ENCODE measurements around the gene TBATA. TPM values are rescaled to one million over a fixed set of nuclear protein-coding genes. Genes with fewer than 3 reads are reported as not detected.

TBATA gene
- total and polyA plus RNA-seq, 7 donors = not detected

DNA sequence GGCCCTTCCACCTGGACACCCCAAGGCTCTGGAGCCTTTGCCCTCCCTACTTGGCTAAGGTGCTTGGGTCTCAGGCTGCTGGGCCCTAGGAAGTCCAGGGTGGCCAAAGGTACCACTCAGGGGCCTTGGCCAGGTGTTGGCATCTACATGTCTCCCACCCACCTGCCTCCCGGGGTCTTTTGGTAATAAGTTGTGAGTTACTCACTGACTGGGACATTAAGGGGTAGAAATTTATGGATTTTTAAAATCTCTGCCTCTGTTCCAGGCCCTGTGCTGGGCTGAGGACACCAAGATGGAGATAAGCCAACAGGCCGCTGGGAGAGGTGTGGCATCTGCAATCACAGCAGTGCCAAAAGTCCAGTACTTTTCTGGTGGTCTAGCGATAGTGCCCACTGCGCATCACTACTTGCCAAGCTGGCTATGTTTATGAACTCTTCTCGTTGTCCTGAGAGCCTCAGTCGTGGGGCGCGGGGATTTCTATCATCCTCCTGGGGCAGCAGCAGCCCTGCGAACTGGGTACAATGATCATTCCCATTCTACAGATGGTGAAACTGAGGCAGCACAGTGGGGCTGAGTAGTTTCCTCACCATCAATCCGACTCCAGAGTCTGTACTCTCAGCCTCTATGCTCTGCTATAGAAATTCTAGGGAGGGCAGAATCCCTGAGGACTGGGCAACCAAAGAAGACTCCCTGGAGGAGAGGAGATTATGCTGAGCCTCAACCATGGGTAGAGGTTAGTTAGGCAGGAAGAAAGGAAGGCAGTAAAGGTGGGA lies 36.2 kb downstream of the TBATA start:
- intact Hi-C loops (cut with DNase I) = no loop called here
- peaks cover 0 to 3% (median 0%) of the 10 kb centered on the region in 3 donors for H3K27me3 ChIP-seq
- H3K27ac ChIP-seq = no peak overlapping the region
- DNase-seq = peak; percentile 40
- no peaks in the 10 kb centered on the region for H3K9me3 ChIP-seq
- 92 to 94% methylated on average over 10 of the region's 10 CpGs for WGBS, 2 donors
- no peak overlapping the region for H3K4me3 ChIP-seq
- no peaks in the 10 kb centered on the region for H3K36me3 ChIP-seq
- H3K4me1 ChIP-seq = peaks cover 0 to 3% (median 0%) of the 10 kb centered on the region in 4 donors
- TF ChIP-seq EP300 (IDR thresholded peaks at IDR 0.05) = no peak
- TF ChIP-seq CTCF (IDR thresholded peaks at IDR 0.05) = no peak
- TF ChIP-seq POLR2AphosphoS5 (IDR thresholded peaks at IDR 0.05) = no peak
- no peak for TF ChIP-seq POLR2A (IDR thresholded peaks at IDR 0.05)

DNA sequence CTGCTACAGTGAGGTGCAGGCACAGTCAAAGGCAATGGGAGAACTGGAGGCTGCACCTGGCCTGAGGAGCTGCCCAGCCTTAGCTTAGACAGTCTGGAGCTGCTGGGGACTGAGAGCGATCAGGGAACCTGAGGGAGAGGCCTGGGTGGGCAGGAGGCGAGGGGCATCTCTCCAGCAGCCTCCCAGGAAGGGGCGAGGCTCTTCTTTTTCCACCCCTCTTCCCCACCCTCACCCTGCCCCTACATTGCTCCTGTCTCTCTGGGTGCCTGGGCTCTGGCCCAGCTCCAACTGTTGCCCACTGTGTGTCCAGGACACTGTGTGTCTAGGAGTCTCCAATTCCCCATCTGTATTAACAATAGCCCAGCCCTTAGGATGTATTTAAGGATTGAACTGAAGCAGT lies 36.9 kb downstream of the TBATA start:
- WGBS, 2 donors = 86 to 91% methylated on average over 3 of the region's 3 CpGs
- intact Hi-C loops (cut with DNase I) = no loop called here

DNA sequence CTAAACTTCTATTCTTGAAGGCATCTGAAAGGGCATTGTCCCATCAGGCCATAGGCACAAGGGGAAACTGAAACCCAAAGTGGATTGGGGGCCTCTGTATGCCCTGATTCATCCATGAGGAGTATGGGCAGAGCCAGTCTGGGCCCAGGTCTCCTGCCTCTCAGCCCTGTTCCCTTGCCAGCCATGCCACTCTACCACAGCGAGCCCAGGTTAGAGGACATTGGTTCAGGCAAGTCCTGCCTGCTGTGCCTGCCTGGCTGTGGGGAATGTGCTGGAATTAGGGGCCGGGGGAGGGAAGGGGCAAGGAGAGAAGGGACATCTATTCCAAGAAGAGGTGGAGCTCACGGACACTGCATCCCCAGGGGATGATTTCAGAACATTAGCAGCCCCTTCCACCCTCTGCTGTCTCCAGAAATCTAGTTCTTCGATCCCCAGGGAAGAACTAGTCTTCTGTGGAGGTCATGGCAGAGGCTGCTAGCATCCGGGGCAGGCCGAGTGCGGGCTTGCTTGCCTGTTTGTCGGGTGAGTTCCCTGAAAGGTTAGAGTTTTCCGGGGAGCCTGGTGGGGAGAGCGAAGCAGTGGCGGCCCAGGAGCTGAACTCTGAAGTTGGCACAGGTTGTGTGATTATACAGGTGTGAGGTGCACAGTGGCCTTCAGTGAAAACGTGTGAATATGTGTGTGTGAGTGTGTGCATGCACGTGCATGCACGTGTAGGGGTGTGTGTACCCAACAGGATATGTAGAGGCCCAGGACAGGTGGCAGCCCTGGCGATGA lies 37.8 kb downstream of the TBATA start:
- Histone ChIP-seq H3K27ac (no peak overlapping the region), H3K27me3 (peaks cover 0 to 3% (median 0%) of the 10 kb centered on the region in 3 donors), H3K36me3 (no peaks in the 10 kb centered on the region), H3K4me3 (no peak overlapping the region), H3K4me1 (peaks cover 0 to 14% (median 8%) of the 10 kb centered on the region in 4 donors), H3K9me3 (no peaks in the 10 kb centered on the region)
- WGBS, 2 donors = 85 to 86% methylated on average over 15 of the region's 15 CpGs
- intact Hi-C loops (cut with DNase I) = no loop called here
- TF ChIP-seq POLR2AphosphoS5 (IDR thresholded peaks at IDR 0.05) = no peak
- DNase-seq = peak; percentile 18

More for the DNA sequence above, 36.9 kb downstream of the TBATA start:
- Histone ChIP-seq H3K4me1 (peaks cover 0 to 5% (median under 1%) of the 10 kb centered on the region in 4 donors), H3K9me3 (no peaks in the 10 kb centered on the region), H3K4me3 (no peak overlapping the region), H3K27me3 (peaks cover 0 to 3% (median 0%) of the 10 kb centered on the region in 3 donors), H3K36me3 (no peaks in the 10 kb centered on the region), H3K27ac (no peak overlapping the region)
- TF ChIP-seq POLR2A (IDR thresholded peaks at IDR 0.05) = no peak
- TF ChIP-seq EP300 (IDR thresholded peaks at IDR 0.05) = no peak
- no peak for TF ChIP-seq POLR2AphosphoS5 (IDR thresholded peaks at IDR 0.05)
- no peak for TF ChIP-seq CTCF (IDR thresholded peaks at IDR 0.05)
- no peak for DNase-seq

- Histone ChIP-seq H3K27ac (no peak overlapping the region), H3K9me3 (no peaks in the 10 kb centered on the region), H3K27me3 (peaks cover 0 to 3% (median 0%) of the 10 kb centered on the region in 3 donors), H3K36me3 (no peaks in the 10 kb centered on the region), H3K4me3 (no peak overlapping the region), H3K4me1 (peaks cover 0 to 32% (median 26%) of the 10 kb centered on the region in 4 donors)
- peak; percentile 34 for DNase-seq
- intact Hi-C loops (cut with DNase I) = no loop called here
- no peak for TF ChIP-seq CTCF (IDR thresholded peaks at IDR 0.05)
- TF ChIP-seq EP300 (IDR thresholded peaks at IDR 0.05) = no peak
- no peak for TF ChIP-seq POLR2AphosphoS5 (IDR thresholded peaks at IDR 0.05)
- TF ChIP-seq POLR2A (IDR thresholded peaks at IDR 0.05) = no peak
- 69 to 71% methylated on average over 2 of the region's 2 CpGs for WGBS, 2 donors
Observed at GRCh38 chr10:70745555-70745954, 39.6 kb downstream of the TBATA start.

DNA sequence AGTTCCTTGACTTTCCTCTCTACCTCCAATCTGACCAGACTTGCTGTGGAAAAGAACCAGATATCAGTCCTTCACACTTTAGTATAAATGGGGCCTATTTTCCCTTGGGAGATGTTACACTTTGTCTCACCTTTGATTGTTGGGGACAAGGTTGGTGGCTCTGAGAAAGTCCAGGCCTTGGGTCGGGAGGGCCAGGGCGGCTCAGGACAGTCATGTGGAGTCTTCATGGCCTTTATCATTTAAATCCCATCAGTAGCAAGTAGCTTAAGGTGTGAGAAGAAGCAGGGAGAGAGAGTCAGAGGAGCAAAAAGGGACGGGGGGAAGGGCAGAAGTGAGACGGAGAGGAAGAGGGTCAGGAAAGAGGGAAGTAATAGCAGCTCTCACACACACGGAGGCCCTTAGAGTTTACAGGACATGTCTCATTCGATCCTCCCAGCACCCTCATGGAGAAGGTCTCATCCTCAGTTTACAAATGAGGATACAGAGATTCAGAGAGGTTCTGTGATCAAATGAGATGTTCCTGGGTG lies 40.5 kb downstream of the TBATA start:
- 63 to 72% methylated on average over 6 of the region's 6 CpGs for WGBS, 2 donors

More for the DNA sequence above, 40.5 kb downstream of the TBATA start:
- no peak overlapping the region for H3K27ac ChIP-seq
- peak; percentile 32 for DNase-seq
- H3K4me3 ChIP-seq = no peak overlapping the region
- no peaks in the 10 kb centered on the region for H3K9me3 ChIP-seq
- no peaks in the 10 kb centered on the region for H3K36me3 ChIP-seq
- TF ChIP-seq EP300 (IDR thresholded peaks at IDR 0.05) (no peak), POLR2AphosphoS5 (IDR thresholded peaks at IDR 0.05) (no peak), POLR2A (IDR thresholded peaks at IDR 0.05) (no peak), CTCF (IDR thresholded peaks at IDR 0.05) (no peak)
- H3K4me1 ChIP-seq = peaks cover 0 to 38% (median 33%) of the 10 kb centered on the region in 4 donors
- intact Hi-C loops (cut with DNase I) = no loop called here
- H3K27me3 ChIP-seq = peaks cover 0 to 3% (median 0%) of the 10 kb centered on the region in 3 donors
